SK-N-SH (cell line): ENCODE results near the gene MYO1E. TPM values are rescaled to one million over a fixed set of nuclear protein-coding genes. Genes with fewer than 3 reads are reported as not detected.

Experiments
- CTCF ChIA-PET: fragments of 300-600, 350-600 bp; formaldehyde crosslinking; extraction: SDS; loops from one replicate; lab custom pipeline; 2021; lab: Yijun Ruan, JAX
- POLR2A ChIA-PET: fragments of 350-600 bp; sonication (Branson Sonifier 250); formaldehyde crosslinking; extraction: SDS; loops from one replicate; lab custom pipeline; 2020; ENCODE audit warnings: antibody characterized with exemption, inconsistent platforms; lab: Yijun Ruan, JAX
- DNase-seq: peaks from one replicate; pipeline ENCODE4 v3.0.0; 2012
- H2AFZ ChIP-seq: fragments of 200-600 bp; sonication (generic); 2 replicates; pipeline ENCODE4 v1.8.1; 2016; ENCODE audit warnings: antibody characterized with exemption, mild to moderate bottlenecking, low read depth
- H3F3A ChIP-seq: fragments of 200-600 bp; sonication (generic); replicated peaks from 2 replicates; pipeline ENCODE3; 2016; ENCODE audit warnings: antibody characterized with exemption, mild to moderate bottlenecking; ENCODE audit not compliant: insufficient read depth
- H3K27ac ChIP-seq, 2 experiments: fragments of 200-500 bp in 1 of 2; fragments of 200-600 bp in 1 of 2; sonication (Bioruptor generic) in 1 of 2; sonication (generic), shearing (Covaris generic) in 1 of 2; 2 replicates each; pipeline versions ENCODE4 v1.5.1 to v1.6.1; 2014 to 2016; ENCODE audit warnings: low read depth in 2 of 2, inconsistent platforms in 1 of 2, low read length in 1 of 2, mild to moderate bottlenecking in 1 of 2, mixed read lengths in 1 of 2
- H3K27me3 ChIP-seq: fragments of 200-600 bp; sonication (generic), shearing (Covaris generic); 2 replicates; pipeline ENCODE4 v1.6.1; 2016; ENCODE audit warnings: mixed run types; ENCODE audit not compliant: insufficient read depth
- H3K36me3 ChIP-seq, 2 experiments: fragments of 200-500 bp in 1 of 2; fragments of 200-600 bp in 1 of 2; sonication (Bioruptor generic) in 1 of 2; sonication (generic) in 1 of 2; replicated peaks in 1 of 2; 2 replicates each; pipeline versions ENCODE3 to v1.5.1; 2014 to 2016; ENCODE audit warnings: low read length in 1 of 2, mild to moderate bottlenecking in 1 of 2; ENCODE audit not compliant: insufficient read depth in 2 of 2, control insufficient read depth in 1 of 2
- H3K4me1 ChIP-seq, 2 experiments: fragments of 200-500 bp in 1 of 2; fragments of 200-600 bp in 1 of 2; sonication (Bioruptor generic) in 1 of 2; sonication (generic), shearing (Covaris generic) in 1 of 2; 2 replicates each; pipeline versions ENCODE4 v1.5.1 to v1.6.1; 2014 to 2016; ENCODE audit warnings: low read depth in 1 of 2, low read length in 1 of 2, mixed run types in 1 of 2; ENCODE audit not compliant: insufficient read depth in 2 of 2, control insufficient read depth in 1 of 2
- H3K4me2 ChIP-seq: fragments of 200-600 bp; sonication (generic), shearing (Covaris generic); 2 replicates; pipeline ENCODE4 v1.6.1; 2017; ENCODE audit warnings: mixed run types
- H3K4me3 ChIP-seq, 2 experiments: fragments of 200-500 bp in 1 of 2; fragments of 200-600 bp in 1 of 2; sonication (Bioruptor generic) in 1 of 2; sonication (generic), shearing (Covaris generic) in 1 of 2; 2 replicates each; pipeline versions ENCODE4 v1.5.1 to v1.8.1; 2014 to 2016; ENCODE audit warnings: low read depth in 2 of 2, inconsistent platforms in 1 of 2, low read length in 1 of 2, mild to moderate bottlenecking in 1 of 2, mixed read lengths in 1 of 2, moderate library complexity in 1 of 2
- H3K79me2 ChIP-seq: fragments of 200-600 bp; sonication (generic); 2 replicates; pipeline ENCODE4 v1.8.1; 2017; ENCODE audit warnings: mild to moderate bottlenecking; ENCODE audit not compliant: insufficient read depth
- H3K9ac ChIP-seq: fragments of 200-600 bp; sonication (generic); 2 replicates; pipeline ENCODE4 v1.6.1; 2017; ENCODE audit warnings: mixed run types
- H3K9me2 ChIP-seq: fragments of 200-600 bp; sonication (generic); 2 replicates; pipeline ENCODE4 v1.6.1; 2017; ENCODE audit warnings: mixed run types
- H3K9me3 ChIP-seq: fragments of 200-600 bp; sonication (generic); 2 replicates; pipeline ENCODE4 v1.6.1; 2017; ENCODE audit warnings: mixed run types, mild to moderate bottlenecking, moderate library complexity
- H4K20me1 ChIP-seq: fragments of 200-600 bp; sonication (generic); 2 replicates; pipeline ENCODE4 v1.6.1; 2017; ENCODE audit warnings: mild to moderate bottlenecking, mixed run types; ENCODE audit not compliant: insufficient read depth
- CHD2 ChIP-seq: fragments of 150-350 bp; IDR thresholded peaks from 2 replicates; pipeline ENCODE4 v1.6.1; 2018; ENCODE audit warnings: low read length; ENCODE audit not compliant: partially characterized antibody
- ELF1 ChIP-seq: IDR thresholded peaks from 2 replicates; pipeline ENCODE4 v1.4.0; 2012
- FOXM1 ChIP-seq: IDR thresholded peaks from 2 replicates; pipeline ENCODE4 v1.4.0; 2012; ENCODE audit warnings: low read depth, mild to moderate bottlenecking
- GABPA ChIP-seq: IDR thresholded peaks from 2 replicates; pipeline ENCODE4 v1.4.0; 2012; ENCODE audit warnings: low read depth, mild to moderate bottlenecking
- MEF2A ChIP-seq: IDR thresholded peaks from 2 replicates; pipeline ENCODE4 v1.4.0; 2012; ENCODE audit warnings: low read depth, borderline replicate concordance
- NFIC ChIP-seq: IDR thresholded peaks from 2 replicates; pipeline ENCODE4 v1.4.0; 2012; ENCODE audit warnings: borderline replicate concordance
- POLR2AphosphoS5 ChIP-seq: IDR thresholded peaks from 2 replicates; pipeline ENCODE4 v1.6.1; 2012; ENCODE audit warnings: low read depth, low read length
- RCOR1 ChIP-seq: fragments of 150-350 bp; IDR thresholded peaks from 2 replicates; pipeline ENCODE4 v1.6.1; 2017; ENCODE audit warnings: antibody characterized with exemption, low read length
- RXRA ChIP-seq: IDR thresholded peaks from 2 replicates; pipeline ENCODE4 v1.4.0; 2012; ENCODE audit warnings: low read depth, mild to moderate bottlenecking, borderline replicate concordance
- SIN3A ChIP-seq: IDR thresholded peaks from 2 replicates; pipeline ENCODE4 v1.6.1; 2012; ENCODE audit warnings: low read depth, mild to moderate bottlenecking, low read length, moderate library complexity, borderline replicate concordance
- SMC3 ChIP-seq: IDR thresholded peaks from 2 replicates; pipeline ENCODE4 v1.6.1; 2012; ENCODE audit warnings: low read depth, low read length, improper control_type of control experiment
- TAF1 ChIP-seq: IDR thresholded peaks from 2 replicates; pipeline ENCODE4 v1.6.1; 2012; ENCODE audit warnings: low read depth, mild to moderate bottlenecking, low read length, moderate library complexity, borderline replicate concordance
- TEAD4 ChIP-seq: IDR thresholded peaks from 2 replicates; pipeline ENCODE4 v1.4.0; 2012; ENCODE audit warnings: mild to moderate bottlenecking, borderline replicate concordance; ENCODE audit not compliant: insufficient read depth
- WGBS: methylation state at CpG from one replicate; pipeline ENCODE4 v1.1.6; 2017; ENCODE audit warnings: low lambda C conversion rate; 5-methylcytosine and 5-hydroxymethylcytosine counted together
- polyA plus RNA-seq, 3 experiments: library from polyadenylated mRNA; depleted of rRNA; stranded (reverse); fragments of >200 nt; gene quantifications; 2 replicates each; pipeline ENCODE4 v1.2.3, GENCODE V29; 2012
- TF ChIP-seq, protein P1 (sequence below): IDR thresholded peaks from 2 replicates; pipeline ENCODE4; 2012
- TF ChIP-seq, protein P2 (sequence below): fragments of 200-600 bp; sonication (generic); IDR thresholded peaks from 2 replicates; pipeline ENCODE4 v1.6.1; 2017; ENCODE audit warnings: antibody characterized with exemption, mild to moderate bottlenecking, moderate library complexity
- TF ChIP-seq, protein P3 (sequence below): fragments of 150-350 bp; IDR thresholded peaks from 2 replicates; pipeline ENCODE4 v1.6.1; 2017; ENCODE audit warnings: antibody characterized with exemption, low read length, low read depth, borderline replicate concordance
- TF ChIP-seq, protein P4 (sequence below): IDR thresholded peaks from 2 replicates; pipeline ENCODE4 v1.4.0; 2012; ENCODE audit warnings: low read depth, borderline replicate concordance
- TF ChIP-seq, protein P5 (sequence below): IDR thresholded peaks from 2 replicates; pipeline ENCODE4 v1.6.1; 2012; ENCODE audit warnings: mild to moderate bottlenecking, low read depth, low read length, moderate library complexity

The MYO1E gene
- polyA plus RNA-seq, 1 of the 3 experiments (the other 2 are of a cell fraction): 9.7 TPM

DNA sequence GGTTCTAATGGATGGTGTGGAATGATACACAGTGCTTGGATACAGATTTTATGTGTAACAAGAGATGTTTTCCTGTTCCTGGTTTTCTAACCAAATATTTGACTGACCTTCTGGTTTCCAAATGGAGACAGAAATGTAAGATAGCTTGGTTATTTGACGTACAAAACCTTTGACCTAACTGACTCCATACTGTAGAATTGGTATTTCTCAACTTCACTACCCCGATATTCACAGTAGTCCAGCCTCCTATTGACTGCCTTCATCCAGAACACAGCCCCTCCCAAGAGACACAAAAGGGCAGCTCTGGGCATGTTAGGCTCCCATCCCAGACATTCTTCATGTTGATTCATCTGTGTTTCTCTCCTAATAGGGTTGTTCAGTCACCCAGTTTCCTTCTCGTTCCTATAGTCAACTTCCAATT lies 33.4 kb downstream of the MYO1E start:
- no peak overlapping the region for H3K4me2 ChIP-seq
- TF ChIP-seq NFIC (no peak), RXRA (no peak), TAF1 (no peak), MEF2A (no peak), FOXM1 (no peak), CHD2 (no peak), RCOR1 (no peak), POLR2AphosphoS5 (no peak), GABPA (no peak), TEAD4 (no peak), ELF1 (no peak)
- TF ChIP-seq, protein P1, sequence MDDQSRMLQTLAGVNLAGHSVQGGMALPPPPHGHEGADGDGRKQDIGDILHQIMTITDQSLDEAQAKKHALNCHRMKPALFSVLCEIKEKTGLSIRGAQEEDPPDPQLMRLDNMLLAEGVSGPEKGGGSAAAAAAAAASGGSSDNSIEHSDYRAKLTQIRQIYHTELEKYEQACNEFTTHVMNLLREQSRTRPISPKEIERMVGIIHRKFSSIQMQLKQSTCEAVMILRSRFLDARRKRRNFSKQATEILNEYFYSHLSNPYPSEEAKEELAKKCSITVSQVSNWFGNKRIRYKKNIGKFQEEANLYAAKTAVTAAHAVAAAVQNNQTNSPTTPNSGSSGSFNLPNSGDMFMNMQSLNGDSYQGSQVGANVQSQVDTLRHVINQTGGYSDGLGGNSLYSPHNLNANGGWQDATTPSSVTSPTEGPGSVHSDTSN: no peak
- TF ChIP-seq, protein P2, sequence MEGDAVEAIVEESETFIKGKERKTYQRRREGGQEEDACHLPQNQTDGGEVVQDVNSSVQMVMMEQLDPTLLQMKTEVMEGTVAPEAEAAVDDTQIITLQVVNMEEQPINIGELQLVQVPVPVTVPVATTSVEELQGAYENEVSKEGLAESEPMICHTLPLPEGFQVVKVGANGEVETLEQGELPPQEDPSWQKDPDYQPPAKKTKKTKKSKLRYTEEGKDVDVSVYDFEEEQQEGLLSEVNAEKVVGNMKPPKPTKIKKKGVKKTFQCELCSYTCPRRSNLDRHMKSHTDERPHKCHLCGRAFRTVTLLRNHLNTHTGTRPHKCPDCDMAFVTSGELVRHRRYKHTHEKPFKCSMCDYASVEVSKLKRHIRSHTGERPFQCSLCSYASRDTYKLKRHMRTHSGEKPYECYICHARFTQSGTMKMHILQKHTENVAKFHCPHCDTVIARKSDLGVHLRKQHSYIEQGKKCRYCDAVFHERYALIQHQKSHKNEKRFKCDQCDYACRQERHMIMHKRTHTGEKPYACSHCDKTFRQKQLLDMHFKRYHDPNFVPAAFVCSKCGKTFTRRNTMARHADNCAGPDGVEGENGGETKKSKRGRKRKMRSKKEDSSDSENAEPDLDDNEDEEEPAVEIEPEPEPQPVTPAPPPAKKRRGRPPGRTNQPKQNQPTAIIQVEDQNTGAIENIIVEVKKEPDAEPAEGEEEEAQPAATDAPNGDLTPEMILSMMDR: no peak
- TF ChIP-seq, protein P3, sequence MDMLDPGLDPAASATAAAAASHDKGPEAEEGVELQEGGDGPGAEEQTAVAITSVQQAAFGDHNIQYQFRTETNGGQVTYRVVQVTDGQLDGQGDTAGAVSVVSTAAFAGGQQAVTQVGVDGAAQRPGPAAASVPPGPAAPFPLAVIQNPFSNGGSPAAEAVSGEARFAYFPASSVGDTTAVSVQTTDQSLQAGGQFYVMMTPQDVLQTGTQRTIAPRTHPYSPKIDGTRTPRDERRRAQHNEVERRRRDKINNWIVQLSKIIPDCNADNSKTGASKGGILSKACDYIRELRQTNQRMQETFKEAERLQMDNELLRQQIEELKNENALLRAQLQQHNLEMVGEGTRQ: no peak
- TF ChIP-seq, all 33 proteins: peak for 0
- Histone ChIP-seq H4K20me1 (no peaks in the 10 kb centered on the region), H3F3A (no peaks in the 10 kb centered on the region), H3K4me1 (no peaks in the 10 kb centered on the region), H2AFZ (no peak overlapping the region), H3K27me3 (no peaks in the 10 kb centered on the region), H3K9me3 (0 out of 2 replicates have a peak, but pooled peaks cover 4% of the 10 kb centered on the region), H3K36me3 (peaks cover 0 to 12% of the 10 kb centered on the region in 2 experiments), H3K4me3 (no peak overlapping the region), H3K27ac (no peak overlapping the region), H3K9ac (no peak overlapping the region), H3K9me2 (no peaks in the 10 kb centered on the region), H3K79me2 (peaks cover 21% of the 10 kb centered on the region)
- 68% methylated on average over 3 of the region's 3 CpGs for WGBS
- CTCF ChIA-PET: no interaction called here
- no peak for DNase-seq
- POLR2A ChIA-PET: no interaction called here

DNA sequence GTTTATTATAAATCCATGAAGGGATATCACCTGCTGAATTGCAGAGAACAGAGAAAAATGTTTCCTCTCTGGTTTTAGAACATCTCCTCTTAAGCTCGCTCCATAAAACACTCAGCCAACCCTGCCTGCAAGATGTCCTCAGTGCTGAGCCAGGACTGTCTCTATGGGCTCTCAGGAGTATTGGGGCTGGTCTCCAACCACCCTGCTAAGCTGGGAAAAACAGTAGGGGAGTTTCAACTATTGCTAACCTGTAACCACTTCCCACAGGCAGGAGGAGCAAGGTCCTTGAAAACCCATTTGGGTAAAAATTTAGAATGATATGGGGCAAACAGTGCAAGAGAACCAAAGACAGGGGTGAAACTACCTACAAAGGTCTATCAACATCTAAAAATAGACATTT lies 34.3 kb downstream of the MYO1E start:
- no peak overlapping the region for H3K27ac ChIP-seq
- H4K20me1 ChIP-seq: no peaks in the 10 kb centered on the region
- H3K4me3 ChIP-seq: no peak overlapping the region
- no peaks in the 10 kb centered on the region for H3K4me1 ChIP-seq
- no peak for DNase-seq
- no peak overlapping the region for H2AFZ ChIP-seq
- H3K36me3 ChIP-seq: peaks cover 0 to 11% of the 10 kb centered on the region in 2 experiments
- H3K9me3 ChIP-seq: 0 out of 2 replicates have a peak, but pooled peaks cover 4% of the 10 kb centered on the region
- H3F3A ChIP-seq: no peaks in the 10 kb centered on the region
- no peaks in the 10 kb centered on the region for H3K27me3 ChIP-seq
- ChIA-PET POLR2A (no interaction called here), CTCF (interaction anchor here (1.1 kb wide), 1 partner anchor 154 kb away, joined by 4 read pairs; no protein-coding TSS in a partner anchor)
- H3K4me2 ChIP-seq: no peak overlapping the region
- H3K9me2 ChIP-seq: no peaks in the 10 kb centered on the region
- no peak overlapping the region for H3K9ac ChIP-seq
- WGBS: 100% methylated on average over 1 of the region's 1 CpG
- peaks cover 16% of the 10 kb centered on the region for H3K79me2 ChIP-seq
- TF ChIP-seq ELF1: no peak
- no peak for TF ChIP-seq SIN3A
- no peak for TF ChIP-seq GABPA
- TF ChIP-seq, protein P4, sequence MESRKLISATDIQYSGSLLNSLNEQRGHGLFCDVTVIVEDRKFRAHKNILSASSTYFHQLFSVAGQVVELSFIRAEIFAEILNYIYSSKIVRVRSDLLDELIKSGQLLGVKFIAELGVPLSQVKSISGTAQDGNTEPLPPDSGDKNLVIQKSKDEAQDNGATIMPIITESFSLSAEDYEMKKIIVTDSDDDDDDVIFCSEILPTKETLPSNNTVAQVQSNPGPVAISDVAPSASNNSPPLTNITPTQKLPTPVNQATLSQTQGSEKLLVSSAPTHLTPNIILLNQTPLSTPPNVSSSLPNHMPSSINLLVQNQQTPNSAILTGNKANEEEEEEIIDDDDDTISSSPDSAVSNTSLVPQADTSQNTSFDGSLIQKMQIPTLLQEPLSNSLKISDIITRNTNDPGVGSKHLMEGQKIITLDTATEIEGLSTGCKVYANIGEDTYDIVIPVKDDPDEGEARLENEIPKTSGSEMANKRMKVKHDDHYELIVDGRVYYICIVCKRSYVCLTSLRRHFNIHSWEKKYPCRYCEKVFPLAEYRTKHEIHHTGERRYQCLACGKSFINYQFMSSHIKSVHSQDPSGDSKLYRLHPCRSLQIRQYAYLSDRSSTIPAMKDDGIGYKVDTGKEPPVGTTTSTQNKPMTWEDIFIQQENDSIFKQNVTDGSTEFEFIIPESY: no peak
- no peak for TF ChIP-seq SMC3
- TF ChIP-seq, protein P5, sequence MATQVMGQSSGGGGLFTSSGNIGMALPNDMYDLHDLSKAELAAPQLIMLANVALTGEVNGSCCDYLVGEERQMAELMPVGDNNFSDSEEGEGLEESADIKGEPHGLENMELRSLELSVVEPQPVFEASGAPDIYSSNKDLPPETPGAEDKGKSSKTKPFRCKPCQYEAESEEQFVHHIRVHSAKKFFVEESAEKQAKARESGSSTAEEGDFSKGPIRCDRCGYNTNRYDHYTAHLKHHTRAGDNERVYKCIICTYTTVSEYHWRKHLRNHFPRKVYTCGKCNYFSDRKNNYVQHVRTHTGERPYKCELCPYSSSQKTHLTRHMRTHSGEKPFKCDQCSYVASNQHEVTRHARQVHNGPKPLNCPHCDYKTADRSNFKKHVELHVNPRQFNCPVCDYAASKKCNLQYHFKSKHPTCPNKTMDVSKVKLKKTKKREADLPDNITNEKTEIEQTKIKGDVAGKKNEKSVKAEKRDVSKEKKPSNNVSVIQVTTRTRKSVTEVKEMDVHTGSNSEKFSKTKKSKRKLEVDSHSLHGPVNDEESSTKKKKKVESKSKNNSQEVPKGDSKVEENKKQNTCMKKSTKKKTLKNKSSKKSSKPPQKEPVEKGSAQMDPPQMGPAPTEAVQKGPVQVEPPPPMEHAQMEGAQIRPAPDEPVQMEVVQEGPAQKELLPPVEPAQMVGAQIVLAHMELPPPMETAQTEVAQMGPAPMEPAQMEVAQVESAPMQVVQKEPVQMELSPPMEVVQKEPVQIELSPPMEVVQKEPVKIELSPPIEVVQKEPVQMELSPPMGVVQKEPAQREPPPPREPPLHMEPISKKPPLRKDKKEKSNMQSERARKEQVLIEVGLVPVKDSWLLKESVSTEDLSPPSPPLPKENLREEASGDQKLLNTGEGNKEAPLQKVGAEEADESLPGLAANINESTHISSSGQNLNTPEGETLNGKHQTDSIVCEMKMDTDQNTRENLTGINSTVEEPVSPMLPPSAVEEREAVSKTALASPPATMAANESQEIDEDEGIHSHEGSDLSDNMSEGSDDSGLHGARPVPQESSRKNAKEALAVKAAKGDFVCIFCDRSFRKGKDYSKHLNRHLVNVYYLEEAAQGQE: no peak
